NCI-H1436 treated with DMSO at 0.1 percent for 48 hours (cell line): ENCODE measurements around the gene SIGLEC11.
"Not testable (repeated sequence)": the region's sequence is repeated elsewhere in the genome, so short reads cannot be mapped to it uniquely, and the experiment has no call there.

ENCODE experiments used
- DNase-seq: peaks from one replicate; lab custom pipeline; 2025; lab: John Stamatoyannopoulos, UW

The SIGLEC11 gene

GRCh38 chr19:49960980-49961379 lies at the start of gene SIGLEC11:
TSS of gene SIGLEC11 (minus strand) at chr19:49961172. CDS start at chr19:49961081, 91 bp downstream.
- DNase-seq: not testable (repeated sequence)

GRCh38 chr19:50008532-50008931 lies 47.6 kb upstream of the SIGLEC11 start:
- no peak for DNase-seq

DNA sequence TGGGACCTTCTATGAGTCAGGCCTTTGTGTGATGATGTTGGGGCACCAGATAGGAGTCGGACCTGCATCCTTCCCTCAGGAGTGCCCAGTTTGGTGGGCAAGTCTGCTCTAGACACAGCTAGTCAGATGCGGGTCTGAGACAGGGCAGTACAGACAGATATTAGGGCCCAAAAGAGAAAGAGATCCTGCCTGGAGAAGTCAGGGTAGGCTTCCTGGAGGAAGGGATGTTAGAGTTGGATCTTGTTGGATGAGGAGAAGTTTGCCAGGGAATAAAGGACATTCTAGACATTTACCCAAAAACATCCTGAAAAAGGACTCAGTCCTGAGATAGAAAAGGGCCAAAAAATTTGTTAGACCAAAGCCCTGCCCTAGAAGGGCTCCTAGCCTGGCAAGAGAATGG lies 47.0 kb upstream of the SIGLEC11 start:
- DNase-seq: no peak

DNA sequence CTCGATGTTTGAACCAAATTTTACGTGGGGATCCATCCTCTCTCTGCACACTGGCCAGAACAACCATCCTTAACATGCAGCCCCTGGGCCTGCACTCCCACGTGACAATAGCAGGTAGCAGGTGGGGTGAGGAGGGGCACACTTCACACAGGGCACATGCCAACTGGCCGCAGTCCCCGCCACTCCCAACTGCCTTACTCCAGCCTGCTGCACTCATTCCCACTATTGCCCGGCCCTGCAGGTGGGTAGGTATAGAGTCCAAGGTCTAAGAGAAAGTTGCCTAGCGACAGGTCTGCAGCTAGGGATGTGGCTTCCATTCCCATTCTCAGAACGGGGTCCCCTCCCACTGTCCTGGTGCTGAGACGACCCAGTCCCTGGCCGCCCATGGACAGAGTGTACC lies 46.2 kb upstream of the SIGLEC11 start:
- no peak for DNase-seq

GRCh38 chr19:50005428-50005827 lies 44.5 kb upstream of the SIGLEC11 start:
- DNase-seq: no peak

GRCh38 chr19:50003810-50004419 lies 42.9 kb upstream of the SIGLEC11 start:
- DNase-seq: no peak

DNA sequence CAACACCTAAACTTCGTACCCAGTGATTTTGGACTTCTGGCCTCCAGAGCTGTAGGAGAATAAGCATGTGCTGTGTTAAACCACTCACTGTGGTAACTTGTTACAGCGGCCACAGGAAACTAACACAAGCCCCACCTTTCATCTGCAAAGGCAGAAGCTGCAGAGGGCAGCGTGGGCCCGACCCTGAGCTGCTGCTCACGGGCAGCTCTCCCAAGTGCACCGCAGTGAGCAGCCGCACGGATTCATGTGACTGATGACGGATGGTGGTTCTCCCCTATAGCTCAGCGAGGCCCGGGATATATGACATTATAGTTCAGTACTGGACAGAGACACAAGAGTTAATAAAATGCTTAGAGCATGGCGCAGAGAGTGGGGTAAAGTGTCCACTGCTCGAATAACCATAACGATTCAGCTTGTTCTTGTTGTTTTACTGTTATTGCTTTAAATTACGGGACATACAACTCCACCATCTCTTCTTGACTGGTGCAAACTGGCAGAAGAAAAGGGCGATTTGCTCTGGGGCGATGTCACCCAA lies 42.3 kb upstream of the SIGLEC11 start:
- DNase-seq: no peak

DNA sequence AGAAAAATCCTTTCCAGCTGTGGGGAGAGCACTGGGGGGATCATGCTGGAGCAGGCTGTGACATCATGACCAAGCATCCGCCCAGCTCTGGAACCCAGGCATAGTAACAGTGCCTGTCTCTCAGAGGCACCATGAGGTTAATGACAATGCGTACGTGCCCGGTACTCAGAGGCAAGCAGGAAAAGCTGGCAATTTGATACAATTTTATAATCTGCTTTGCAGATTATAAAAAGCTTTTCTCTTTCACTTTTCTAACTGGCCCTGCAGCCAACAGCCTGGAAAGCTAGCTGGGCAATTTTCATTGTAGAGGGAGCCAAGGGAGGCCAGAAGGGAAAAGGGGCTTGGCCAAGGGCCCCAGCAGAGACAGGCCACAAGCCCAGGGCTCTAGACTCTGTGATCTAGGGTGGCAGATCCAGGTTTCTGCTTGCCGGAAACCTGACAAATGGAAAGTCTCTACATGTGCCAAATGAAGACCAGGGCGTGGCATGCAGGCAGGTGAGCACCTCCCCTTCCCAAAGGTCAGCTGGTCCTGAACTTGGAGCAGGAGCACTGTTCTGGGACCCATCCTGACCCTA lies 41.5 kb upstream of the SIGLEC11 start:
- no peak for DNase-seq

- no peak for DNase-seq
Measured at GRCh38 chr19:50001775-50002174, 40.8 kb upstream of the SIGLEC11 start.

- no peak for DNase-seq
Measured at GRCh38 chr19:50000841-50001557, 40.0 kb upstream of the SIGLEC11 start.

GRCh38 chr19:50000038-50000840 lies 39.3 kb upstream of the SIGLEC11 start:
- DNase-seq: no peak

DNA sequence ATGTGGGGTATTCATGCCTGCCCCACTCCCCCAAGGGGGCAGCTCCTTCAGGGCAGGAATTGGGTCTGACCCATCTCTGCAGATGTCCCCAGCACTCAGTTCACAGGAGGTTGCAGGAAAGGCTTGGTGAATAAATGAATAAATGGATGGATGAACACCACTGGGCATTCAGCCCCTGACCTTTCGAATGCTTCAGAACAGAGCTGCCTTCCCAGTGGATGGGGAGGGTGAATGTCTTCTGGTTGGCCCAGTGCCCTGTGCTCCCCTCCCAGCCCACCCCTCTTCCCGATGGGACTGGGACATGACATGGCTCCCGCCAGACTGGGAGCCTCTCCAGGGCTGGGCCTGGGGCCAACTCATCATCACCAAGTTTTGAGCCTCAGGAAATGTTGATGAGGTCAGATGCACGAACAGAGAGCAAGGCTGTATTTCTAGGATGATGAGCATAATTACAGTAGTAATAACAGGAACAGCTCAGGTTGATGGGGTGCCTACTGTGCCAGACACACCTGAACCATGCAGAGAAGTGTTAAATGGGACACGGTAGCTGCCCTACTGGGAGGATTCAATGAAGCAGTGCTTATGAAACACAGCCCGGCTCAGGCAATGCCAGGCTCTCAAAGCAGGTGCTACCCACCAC lies 38.5 kb upstream of the SIGLEC11 start:
- no peak for DNase-seq

DNA sequence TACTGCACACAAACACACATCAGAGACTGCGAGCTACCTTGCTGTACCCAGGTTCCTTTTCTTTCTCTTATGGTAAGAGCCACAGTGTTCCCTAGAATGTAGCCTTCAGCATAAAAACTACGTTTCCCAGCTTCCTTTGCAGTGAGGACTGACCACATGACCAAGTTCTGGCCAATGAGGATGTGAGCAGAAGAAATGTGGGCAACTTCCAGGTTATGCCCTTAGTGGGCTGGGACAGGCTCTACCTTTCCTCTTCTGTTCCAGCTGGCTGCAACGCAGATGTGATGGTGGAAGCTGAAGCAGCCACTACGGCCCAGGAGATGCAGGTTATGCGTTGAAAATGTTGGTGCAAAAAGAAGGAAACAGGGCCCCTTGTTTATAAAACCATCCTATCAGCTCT lies 36.7 kb upstream of the SIGLEC11 start:
- no peak for DNase-seq

DNA sequence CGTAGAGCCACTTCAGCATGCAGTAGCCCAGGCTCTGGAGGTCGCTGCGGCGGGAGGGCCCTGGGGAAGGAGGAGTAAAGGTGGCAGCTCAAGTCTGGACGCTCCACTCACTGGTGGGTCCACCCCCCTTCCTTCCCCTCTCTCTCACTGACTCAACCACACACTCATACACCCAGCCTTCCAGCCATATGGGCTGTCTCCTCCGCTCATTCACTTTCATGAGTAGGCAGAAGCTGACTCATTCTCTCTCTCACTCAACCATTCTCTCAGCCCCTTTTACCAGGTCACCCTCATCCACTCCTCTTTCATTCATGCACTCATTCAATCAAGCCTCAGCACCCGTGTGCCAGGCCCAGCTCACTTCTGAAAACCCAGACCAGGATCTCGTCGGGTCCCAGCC lies 27.5 kb upstream of the SIGLEC11 start:
- DNase-seq: no peak

DNA sequence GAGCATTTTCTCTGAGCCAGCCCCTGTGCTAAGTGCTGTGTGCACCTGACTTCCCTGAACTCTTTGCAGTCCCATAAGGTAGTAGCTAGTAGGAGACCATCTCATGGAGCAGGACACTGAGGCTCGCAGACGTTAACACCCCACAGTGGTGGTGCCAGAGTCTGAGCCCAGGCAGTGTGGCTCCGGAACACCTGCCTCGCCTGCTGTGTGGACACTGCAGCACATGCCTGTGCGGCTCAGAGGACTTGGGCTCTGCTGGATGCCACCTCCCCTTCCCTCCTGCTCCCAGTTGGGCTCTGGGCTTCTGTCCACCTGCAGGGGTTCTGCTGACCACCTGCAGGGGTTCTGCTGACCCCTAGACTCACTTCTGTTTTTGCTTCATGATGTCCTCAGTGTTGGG lies 27.0 kb upstream of the SIGLEC11 start:
- DNase-seq: no peak

DNA sequence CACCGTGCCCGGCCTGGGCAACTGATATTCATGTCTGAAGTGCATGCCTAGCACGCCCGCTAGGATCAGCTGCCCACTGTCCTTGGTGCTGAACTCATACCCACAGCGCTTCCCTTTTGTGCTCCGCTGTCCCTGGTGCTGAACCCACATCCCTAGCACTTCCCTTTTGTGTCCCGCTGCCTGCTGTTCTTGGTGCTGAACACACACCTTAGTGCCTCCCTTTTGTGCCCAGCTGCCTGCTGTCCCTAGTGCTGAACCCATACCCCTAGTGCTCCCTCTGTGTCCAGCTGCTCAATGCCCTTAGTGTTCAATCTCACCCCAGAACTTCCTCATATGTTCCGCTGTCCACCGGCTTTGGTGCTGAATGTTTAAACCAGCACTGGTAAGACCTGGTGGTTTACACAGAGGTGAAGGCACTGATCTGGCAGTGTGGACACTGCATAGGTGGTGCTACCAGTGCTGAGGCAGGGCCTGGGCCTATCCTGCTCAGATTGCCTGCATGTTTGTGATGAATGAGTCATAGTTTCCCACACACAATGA lies 26.3 kb upstream of the SIGLEC11 start:
- no peak for DNase-seq

DNA sequence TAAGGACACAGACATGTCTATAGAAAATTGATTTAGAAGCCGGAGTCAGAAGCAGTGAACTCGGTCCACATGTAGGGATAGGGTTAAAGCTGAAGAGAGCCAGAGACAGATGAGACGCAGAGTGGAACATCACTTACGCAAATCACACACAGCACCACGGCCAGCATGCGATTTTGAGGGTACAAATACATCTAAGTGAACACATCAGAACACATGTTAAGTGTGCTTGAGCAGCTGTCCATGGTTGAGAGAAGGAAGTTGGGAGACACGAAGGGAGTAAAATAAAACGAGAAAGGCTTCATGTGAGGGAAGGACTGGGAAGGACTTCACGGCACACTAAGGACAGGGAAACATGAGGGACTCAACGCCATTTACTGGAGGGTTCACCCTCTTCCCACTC lies 25.4 kb upstream of the SIGLEC11 start:
- DNase-seq: no peak

DNA sequence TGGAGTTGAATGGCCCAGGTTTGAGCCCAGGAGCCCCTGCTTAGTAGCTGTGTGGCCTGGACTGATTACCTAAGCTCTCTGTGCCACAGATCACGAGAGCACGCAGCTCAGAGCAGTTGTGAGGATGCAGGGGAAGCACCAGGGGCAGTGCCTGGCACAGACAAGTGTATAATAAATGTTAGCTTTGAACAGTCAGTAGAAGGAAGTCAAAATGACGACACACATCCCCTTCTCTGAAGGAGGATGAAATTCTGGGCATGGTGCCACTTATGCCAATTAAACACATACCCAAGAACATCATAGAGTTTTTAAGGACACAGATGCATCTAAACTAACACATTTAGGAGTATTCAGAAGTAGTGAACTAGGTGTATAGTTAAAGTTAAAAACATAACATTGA lies 24.9 kb upstream of the SIGLEC11 start:
- no peak for DNase-seq

DNA sequence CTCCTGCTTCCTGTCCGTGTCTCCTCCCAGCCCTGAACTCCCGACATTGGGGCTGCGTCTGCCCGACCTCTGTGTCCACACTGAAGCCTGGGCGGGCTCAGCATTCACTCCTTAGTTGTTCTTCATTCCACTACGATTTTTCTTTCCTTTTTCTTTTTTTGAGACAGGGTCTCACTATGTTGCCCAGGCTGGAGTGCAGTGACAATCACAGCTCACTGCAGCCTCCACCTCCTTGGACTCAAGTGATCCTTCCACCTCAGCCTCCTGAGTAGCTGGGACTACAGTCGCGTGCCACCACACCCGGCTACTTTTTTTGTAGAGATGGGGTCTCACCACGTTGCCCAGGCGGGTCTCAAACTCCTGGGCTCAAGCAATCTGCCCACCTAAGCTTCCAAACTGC lies 23.5 kb upstream of the SIGLEC11 start:
- DNase-seq: no peak

GRCh38 chr19:49983645-49984229 lies 22.8 kb upstream of the SIGLEC11 start:
- peak; percentile 25 for DNase-seq
